Neural cell (in vitro differentiated cells): ENCODE measurements around the gene CCDC33. TPM values are rescaled to one million over a fixed set of nuclear protein-coding genes. Genes with fewer than 3 reads are reported as not detected.

Experiments used
- H2AFZ ChIP-seq: fragments of 200-600, 300-800 bp; sonication (generic), shearing (Covaris generic); 2 replicates; pipeline ENCODE4 v1.6.0; 2014; ENCODE audit warnings: low read depth, mild to moderate bottlenecking, antibody characterized with exemption, low read length, moderate library complexity
- H3F3A ChIP-seq: fragments of 200-600 bp; shearing (Covaris generic); 2 replicates; pipeline ENCODE4 v1.6.1; 2016; ENCODE audit warnings: mild to moderate bottlenecking, moderate library complexity, mixed read lengths, antibody characterized with exemption, low read length; ENCODE audit not compliant: insufficient read depth, poor library complexity, severe bottlenecking
- H3K27ac ChIP-seq: fragments of 200-600, 300-800 bp; sonication (generic), shearing (Covaris generic); 2 replicates; pipeline ENCODE4 v1.5.1; 2014; ENCODE audit warnings: mild to moderate bottlenecking, low read length, moderate library complexity
- H3K27me3 ChIP-seq: fragments of 300-800, 200-600 bp; sonication (generic), shearing (Covaris generic); 2 replicates; pipeline ENCODE4 v1.6.0; 2014; ENCODE audit warnings: mild to moderate bottlenecking, low read depth, low read length, moderate library complexity; ENCODE audit not compliant: insufficient read depth
- H3K36me3 ChIP-seq: fragments of 300-800, 200-600 bp; sonication (generic), shearing (Covaris generic); 2 replicates; pipeline ENCODE4 v1.5.1; 2014; ENCODE audit warnings: mild to moderate bottlenecking, antibody characterized with exemption, low read length, moderate library complexity; ENCODE audit not compliant: insufficient read depth
- H3K4me2 ChIP-seq: fragments of 300-800, 200-600 bp; sonication (generic), shearing (Covaris generic); 2 replicates; pipeline ENCODE4 v1.6.0; 2014; ENCODE audit warnings: mild to moderate bottlenecking, low read length
- H3K4me3 ChIP-seq: fragments of 300-800, 200-600 bp; sonication (generic), shearing (Covaris generic); 2 replicates; pipeline ENCODE4 v1.5.1; 2014; ENCODE audit warnings: mild to moderate bottlenecking, low read length, moderate library complexity
- H3K79me2 ChIP-seq: fragments of 200-600 bp; shearing (Covaris generic); replicated peaks from 2 replicates; pipeline ENCODE4 v1.6.0; 2014; ENCODE audit warnings: mild to moderate bottlenecking, low read length, moderate library complexity; ENCODE audit not compliant: insufficient read depth
- H3K9ac ChIP-seq: fragments of 300-800, 200-600 bp; sonication (generic), shearing (Covaris generic); 2 replicates; pipeline ENCODE4 v1.6.1; 2016; ENCODE audit warnings: mild to moderate bottlenecking, low read length, mixed read lengths
- H3K9me2 ChIP-seq: fragments of 200-600 bp; shearing (Covaris generic); 2 replicates; pipeline ENCODE4 v1.6.1; 2016; ENCODE audit warnings: mild to moderate bottlenecking, low read length, mixed read lengths; ENCODE audit not compliant: insufficient read depth
- H3K9me3 ChIP-seq: fragments of 200-600, 300-800 bp; sonication (generic), shearing (Covaris generic); 2 replicates; pipeline ENCODE4 v1.6.1; 2016; ENCODE audit warnings: mild to moderate bottlenecking, mixed run types, low read length, moderate library complexity, mixed read lengths
- H4K20me1 ChIP-seq: fragments of 200-600 bp; shearing (Covaris generic); 2 replicates; pipeline ENCODE4 v1.6.1; 2016; ENCODE audit warnings: mild to moderate bottlenecking, mixed run types; ENCODE audit not compliant: insufficient read depth
- EP300 ChIP-seq: fragments of 450-650 bp; conservative IDR thresholded peaks from 2 replicates; pipeline ENCODE4 v1.6.1; 2014; ENCODE audit warnings: antibody characterized with exemption, mild to moderate bottlenecking, moderate library complexity; ENCODE audit not compliant: poor library complexity, severe bottlenecking
- EZH2 ChIP-seq: fragments of 200-600, 300-800 bp; shearing (Covaris generic), sonication (generic); IDR thresholded peaks from 2 replicates; pipeline ENCODE4 v1.6.1; 2014; ENCODE audit warnings: antibody characterized with exemption, low read length, borderline replicate concordance, mild to moderate bottlenecking; ENCODE audit not compliant: insufficient read depth, poor library complexity, severe bottlenecking
- MXI1 ChIP-seq: fragments of 450-650 bp; conservative IDR thresholded peaks from 2 replicates; pipeline ENCODE4 v1.6.1; 2014; ENCODE audit warnings: antibody characterized with exemption, mild to moderate bottlenecking; ENCODE audit not compliant: poor library complexity, severe bottlenecking
- POLR2AphosphoS5 ChIP-seq: IDR thresholded peaks from 2 replicates; pipeline ENCODE4 v1.6.1; 2012
- RAD21 ChIP-seq: fragments of 450-650 bp; conservative IDR thresholded peaks from 2 replicates; pipeline ENCODE4 v1.6.1; 2014; ENCODE audit warnings: antibody characterized with exemption, mild to moderate bottlenecking, moderate library complexity
- SMC3 ChIP-seq: fragments of 450-650 bp; conservative IDR thresholded peaks from 2 replicates; pipeline ENCODE4 v1.6.1; 2014; ENCODE audit warnings: antibody characterized with exemption, mild to moderate bottlenecking, moderate library complexity; ENCODE audit not compliant: poor library complexity
- TAF1 ChIP-seq: IDR thresholded peaks from 2 replicates; pipeline ENCODE4 v1.6.1; 2012; ENCODE audit warnings: low read depth
- polyA plus RNA-seq: library from polyadenylated mRNA; depleted of rRNA; stranded (reverse); fragments of >200 nt; gene quantifications from 2 replicates; pipeline ENCODE4 v1.2.3, GENCODE V29; 2014
- TF ChIP-seq, protein P1 (sequence below): fragments of 450-650 bp; IDR thresholded peaks from 2 replicates; pipeline ENCODE4 v1.5.1; 2014; ENCODE audit warnings: antibody characterized with exemption, mild to moderate bottlenecking, moderate library complexity; ENCODE audit not compliant: poor library complexity, severe bottlenecking
- TF ChIP-seq, protein P2 (sequence below): IDR thresholded peaks from 2 replicates; pipeline ENCODE4 v1.6.1; 2012; ENCODE audit warnings: borderline replicate concordance

The CCDC33 gene
- polyA plus RNA-seq, 1 donor from 2014 or later = 1.4 TPM

DNA sequence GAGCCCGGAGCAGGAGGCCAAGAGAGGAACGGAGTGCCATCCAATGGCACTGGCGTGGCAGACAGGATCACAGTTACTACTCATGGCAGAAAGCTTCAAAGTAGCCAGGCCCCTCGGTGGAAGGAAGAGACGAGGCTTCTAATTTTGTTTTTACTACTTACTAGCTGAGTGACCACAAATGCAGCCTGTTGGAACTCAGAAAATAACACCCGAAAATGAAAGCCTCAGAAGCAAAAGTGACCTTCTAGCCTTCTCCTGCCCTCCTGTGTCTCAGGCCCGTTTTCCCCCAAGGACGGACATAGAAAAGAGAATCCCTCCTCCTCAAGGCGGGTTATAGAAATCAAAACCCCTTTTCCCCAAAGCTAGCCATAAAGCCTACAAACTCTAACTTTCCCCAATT is 23.6 kb upstream of the CCDC33 start:
- Histone ChIP-seq H3K79me2 (no peaks in the 10 kb centered on the region), H4K20me1 (no peaks in the 10 kb centered on the region), H3K36me3 (no peaks in the 10 kb centered on the region), H2AFZ (no peak overlapping the region), H3K4me3 (no peak overlapping the region), H3F3A (peaks cover 4% of the 10 kb centered on the region), H3K27me3 (no peaks in the 10 kb centered on the region), H3K4me2 (no peak overlapping the region), H3K9me3 (no peaks in the 10 kb centered on the region), H3K9me2 (no peaks in the 10 kb centered on the region), H3K9ac (peak overlapping the region; percentile 0), H3K27ac (no peak overlapping the region)
- no peak for TF ChIP-seq TAF1

DNA sequence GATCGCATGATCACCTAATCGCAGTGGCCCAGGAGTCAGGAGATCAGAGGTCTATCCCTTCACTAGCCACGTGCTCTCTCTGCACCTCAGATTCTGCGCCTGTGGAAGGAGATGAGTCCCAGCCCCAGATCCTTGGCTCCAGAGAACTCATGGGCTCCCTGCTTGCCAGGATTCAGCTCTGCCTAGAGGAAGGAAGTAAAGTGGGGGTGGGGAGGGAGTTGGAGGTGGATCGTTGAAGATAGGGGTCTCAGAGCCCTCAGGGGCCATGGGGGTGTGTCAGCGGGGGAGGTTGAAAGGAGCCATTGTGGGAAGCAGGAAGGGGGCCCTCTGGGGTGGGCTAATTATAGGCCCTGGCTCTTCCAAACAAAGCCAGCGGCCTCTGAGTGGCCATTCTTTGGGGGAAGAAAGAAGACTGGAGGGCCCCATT is 22.3 kb upstream of the CCDC33 start:
- Histone ChIP-seq H3K9me3 (no peaks in the 10 kb centered on the region), H3K27me3 (no peaks in the 10 kb centered on the region), H3K4me3 (no peak overlapping the region), H3K9me2 (no peaks in the 10 kb centered on the region), H3F3A (peaks cover 10% of the 10 kb centered on the region), H4K20me1 (no peaks in the 10 kb centered on the region), H3K79me2 (no peaks in the 10 kb centered on the region), H3K36me3 (no peaks in the 10 kb centered on the region), H3K9ac (no peak overlapping the region), H3K27ac (no peak overlapping the region), H2AFZ (no peak overlapping the region), H3K4me2 (no peak overlapping the region)
- TF ChIP-seq, protein P1, sequence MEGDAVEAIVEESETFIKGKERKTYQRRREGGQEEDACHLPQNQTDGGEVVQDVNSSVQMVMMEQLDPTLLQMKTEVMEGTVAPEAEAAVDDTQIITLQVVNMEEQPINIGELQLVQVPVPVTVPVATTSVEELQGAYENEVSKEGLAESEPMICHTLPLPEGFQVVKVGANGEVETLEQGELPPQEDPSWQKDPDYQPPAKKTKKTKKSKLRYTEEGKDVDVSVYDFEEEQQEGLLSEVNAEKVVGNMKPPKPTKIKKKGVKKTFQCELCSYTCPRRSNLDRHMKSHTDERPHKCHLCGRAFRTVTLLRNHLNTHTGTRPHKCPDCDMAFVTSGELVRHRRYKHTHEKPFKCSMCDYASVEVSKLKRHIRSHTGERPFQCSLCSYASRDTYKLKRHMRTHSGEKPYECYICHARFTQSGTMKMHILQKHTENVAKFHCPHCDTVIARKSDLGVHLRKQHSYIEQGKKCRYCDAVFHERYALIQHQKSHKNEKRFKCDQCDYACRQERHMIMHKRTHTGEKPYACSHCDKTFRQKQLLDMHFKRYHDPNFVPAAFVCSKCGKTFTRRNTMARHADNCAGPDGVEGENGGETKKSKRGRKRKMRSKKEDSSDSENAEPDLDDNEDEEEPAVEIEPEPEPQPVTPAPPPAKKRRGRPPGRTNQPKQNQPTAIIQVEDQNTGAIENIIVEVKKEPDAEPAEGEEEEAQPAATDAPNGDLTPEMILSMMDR = no peak
- TF ChIP-seq MXI1 (no peak), POLR2AphosphoS5 (no peak), TAF1 (no peak), RAD21 (no peak), EP300 (no peak), SMC3 (no peak), EZH2 (no peak)
- TF ChIP-seq, protein P2, sequence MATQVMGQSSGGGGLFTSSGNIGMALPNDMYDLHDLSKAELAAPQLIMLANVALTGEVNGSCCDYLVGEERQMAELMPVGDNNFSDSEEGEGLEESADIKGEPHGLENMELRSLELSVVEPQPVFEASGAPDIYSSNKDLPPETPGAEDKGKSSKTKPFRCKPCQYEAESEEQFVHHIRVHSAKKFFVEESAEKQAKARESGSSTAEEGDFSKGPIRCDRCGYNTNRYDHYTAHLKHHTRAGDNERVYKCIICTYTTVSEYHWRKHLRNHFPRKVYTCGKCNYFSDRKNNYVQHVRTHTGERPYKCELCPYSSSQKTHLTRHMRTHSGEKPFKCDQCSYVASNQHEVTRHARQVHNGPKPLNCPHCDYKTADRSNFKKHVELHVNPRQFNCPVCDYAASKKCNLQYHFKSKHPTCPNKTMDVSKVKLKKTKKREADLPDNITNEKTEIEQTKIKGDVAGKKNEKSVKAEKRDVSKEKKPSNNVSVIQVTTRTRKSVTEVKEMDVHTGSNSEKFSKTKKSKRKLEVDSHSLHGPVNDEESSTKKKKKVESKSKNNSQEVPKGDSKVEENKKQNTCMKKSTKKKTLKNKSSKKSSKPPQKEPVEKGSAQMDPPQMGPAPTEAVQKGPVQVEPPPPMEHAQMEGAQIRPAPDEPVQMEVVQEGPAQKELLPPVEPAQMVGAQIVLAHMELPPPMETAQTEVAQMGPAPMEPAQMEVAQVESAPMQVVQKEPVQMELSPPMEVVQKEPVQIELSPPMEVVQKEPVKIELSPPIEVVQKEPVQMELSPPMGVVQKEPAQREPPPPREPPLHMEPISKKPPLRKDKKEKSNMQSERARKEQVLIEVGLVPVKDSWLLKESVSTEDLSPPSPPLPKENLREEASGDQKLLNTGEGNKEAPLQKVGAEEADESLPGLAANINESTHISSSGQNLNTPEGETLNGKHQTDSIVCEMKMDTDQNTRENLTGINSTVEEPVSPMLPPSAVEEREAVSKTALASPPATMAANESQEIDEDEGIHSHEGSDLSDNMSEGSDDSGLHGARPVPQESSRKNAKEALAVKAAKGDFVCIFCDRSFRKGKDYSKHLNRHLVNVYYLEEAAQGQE = no peak
